Nephron progenitor cell (in vitro differentiated cells): ENCODE measurements around the gene CWC15.

Source experiments
- DNase-seq: peaks from one replicate; pipeline ENCODE4 v3.0.0; 2021
- H3K27ac Mint-ChIP-seq: 2 replicates; pipeline ENCODE4 v1.8.0; 2021; ENCODE audit warnings: mild to moderate bottlenecking, moderate library complexity, mixed read lengths
- H3K27me3 Mint-ChIP-seq: 2 replicates; pipeline ENCODE4 v1.8.0; 2021; ENCODE audit warnings: mild to moderate bottlenecking, low read depth, mixed read lengths; ENCODE audit not compliant: poor library complexity
- H3K36me3 Mint-ChIP-seq: 2 replicates; pipeline ENCODE4 v1.8.0; 2021; ENCODE audit warnings: low read depth, mixed read lengths
- H3K4me1 Mint-ChIP-seq: 2 replicates; pipeline ENCODE4 v1.8.0; 2021; ENCODE audit warnings: mixed read lengths
- H3K4me3 Mint-ChIP-seq: 2 replicates; pipeline ENCODE4 v1.8.0; 2021; ENCODE audit warnings: mild to moderate bottlenecking, moderate library complexity, mixed read lengths
- H3K9me3 Mint-ChIP-seq: 2 replicates; pipeline ENCODE4 v1.8.0; 2021; ENCODE audit warnings: mild to moderate bottlenecking, moderate library complexity, mixed read lengths
- TF ChIP-seq, protein P1 (sequence below): fragments of 200-600 bp; sonication (generic); IDR thresholded peaks from 2 replicates; pipeline ENCODE4 v1.5.0; 2021; ENCODE audit warnings: antibody characterized with exemption

The CWC15 gene

GRCh38 chr11:94926271-94926625 is 47.1 kb downstream of the CWC15 start:
- H3K9me3 Mint-ChIP-seq = no peaks in the 10 kb centered on the region
- DNase-seq = no peak
- H3K27me3 Mint-ChIP-seq = peaks cover 3% of the 10 kb centered on the region
- no peak overlapping the region for H3K4me3 Mint-ChIP-seq
- TF ChIP-seq, protein P1, sequence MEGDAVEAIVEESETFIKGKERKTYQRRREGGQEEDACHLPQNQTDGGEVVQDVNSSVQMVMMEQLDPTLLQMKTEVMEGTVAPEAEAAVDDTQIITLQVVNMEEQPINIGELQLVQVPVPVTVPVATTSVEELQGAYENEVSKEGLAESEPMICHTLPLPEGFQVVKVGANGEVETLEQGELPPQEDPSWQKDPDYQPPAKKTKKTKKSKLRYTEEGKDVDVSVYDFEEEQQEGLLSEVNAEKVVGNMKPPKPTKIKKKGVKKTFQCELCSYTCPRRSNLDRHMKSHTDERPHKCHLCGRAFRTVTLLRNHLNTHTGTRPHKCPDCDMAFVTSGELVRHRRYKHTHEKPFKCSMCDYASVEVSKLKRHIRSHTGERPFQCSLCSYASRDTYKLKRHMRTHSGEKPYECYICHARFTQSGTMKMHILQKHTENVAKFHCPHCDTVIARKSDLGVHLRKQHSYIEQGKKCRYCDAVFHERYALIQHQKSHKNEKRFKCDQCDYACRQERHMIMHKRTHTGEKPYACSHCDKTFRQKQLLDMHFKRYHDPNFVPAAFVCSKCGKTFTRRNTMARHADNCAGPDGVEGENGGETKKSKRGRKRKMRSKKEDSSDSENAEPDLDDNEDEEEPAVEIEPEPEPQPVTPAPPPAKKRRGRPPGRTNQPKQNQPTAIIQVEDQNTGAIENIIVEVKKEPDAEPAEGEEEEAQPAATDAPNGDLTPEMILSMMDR = no peak
- peaks cover 38% of the 10 kb centered on the region for H3K4me1 Mint-ChIP-seq
- peak overlapping the region; percentile 92 for H3K27ac Mint-ChIP-seq
- no peaks in the 10 kb centered on the region for H3K36me3 Mint-ChIP-seq

GRCh38 chr11:94925422-94926270 is 47.7 kb downstream of the CWC15 start:
- H3K36me3 Mint-ChIP-seq = no peaks in the 10 kb centered on the region
- peaks cover 3% of the 10 kb centered on the region for H3K27me3 Mint-ChIP-seq
- TF ChIP-seq, protein P1 = no peak
- H3K9me3 Mint-ChIP-seq = no peaks in the 10 kb centered on the region
- H3K4me1 Mint-ChIP-seq = peaks cover 38% of the 10 kb centered on the region
- H3K27ac Mint-ChIP-seq = peak overlapping the region; percentile 19
- H3K4me3 Mint-ChIP-seq = no peak overlapping the region
- no peak for DNase-seq

GRCh38 chr11:94924612-94925011 is 48.7 kb downstream of the CWC15 start:
- peaks cover 38% of the 10 kb centered on the region for H3K4me1 Mint-ChIP-seq

DNA sequence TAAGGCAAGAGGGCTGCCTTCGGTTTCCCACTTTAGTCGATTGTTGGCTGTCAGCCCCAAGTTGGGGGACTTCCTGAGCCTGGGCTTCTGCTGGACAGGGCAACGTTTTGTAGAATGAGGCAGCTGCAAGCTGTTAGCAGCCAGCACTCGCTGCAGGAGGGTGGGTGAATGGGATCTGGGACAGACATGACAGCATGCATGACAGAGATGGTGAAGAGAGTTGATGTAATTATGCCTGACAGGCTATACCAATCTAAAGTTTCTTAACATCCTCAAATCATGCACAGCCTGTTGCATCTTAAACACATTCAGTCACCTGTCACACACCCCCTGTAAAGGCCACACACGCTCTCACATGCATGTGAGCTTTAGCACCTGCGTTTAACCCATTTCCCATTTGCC is 49.2 kb downstream of the CWC15 start:
- Mint-ChIP-seq H3K27me3 (no peaks in the 10 kb centered on the region), H3K4me3 (no peak overlapping the region), H3K36me3 (no peaks in the 10 kb centered on the region), H3K9me3 (no peaks in the 10 kb centered on the region), H3K4me1 (peaks cover 38% of the 10 kb centered on the region), H3K27ac (no peak overlapping the region)
- DNase-seq = no peak
- TF ChIP-seq, protein P1 = no peak

More at GRCh38 chr11:94924612-94925011, 48.7 kb downstream of the CWC15 start:
- TF ChIP-seq, protein P1 = no peak
- H3K9me3 Mint-ChIP-seq = no peaks in the 10 kb centered on the region
- no peak overlapping the region for H3K27ac Mint-ChIP-seq
- H3K36me3 Mint-ChIP-seq = no peaks in the 10 kb centered on the region
- no peak for DNase-seq
- no peak overlapping the region for H3K4me3 Mint-ChIP-seq
- H3K27me3 Mint-ChIP-seq = no peaks in the 10 kb centered on the region

DNA sequence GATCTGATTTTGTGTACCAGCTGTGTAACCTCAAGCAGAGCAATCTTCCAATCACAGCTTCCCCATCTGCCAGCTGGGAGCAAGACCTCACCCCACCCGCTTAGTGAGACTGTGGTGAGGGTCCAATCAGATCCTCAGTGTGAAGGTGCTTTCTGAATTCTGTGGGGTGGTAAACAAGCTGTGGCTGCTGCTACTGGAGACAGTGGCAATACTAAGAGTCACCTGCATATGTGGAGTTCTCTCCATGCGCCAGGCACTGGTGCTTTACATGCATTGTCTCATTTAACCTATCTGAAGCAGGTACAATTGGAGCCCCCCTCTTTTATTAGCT is 50.4 kb downstream of the CWC15 start:
- Mint-ChIP-seq H3K27ac (no peak overlapping the region), H3K4me1 (peaks cover 34% of the 10 kb centered on the region), H3K27me3 (no peaks in the 10 kb centered on the region), H3K9me3 (no peaks in the 10 kb centered on the region), H3K36me3 (no peaks in the 10 kb centered on the region), H3K4me3 (no peak overlapping the region)
- DNase-seq = no peak
- TF ChIP-seq, protein P1 = no peak

GRCh38 chr11:94922321-94923003 is 50.9 kb downstream of the CWC15 start:
- Mint-ChIP-seq H3K9me3 (no peaks in the 10 kb centered on the region), H3K27me3 (no peaks in the 10 kb centered on the region), H3K27ac (no peak overlapping the region), H3K4me1 (peaks cover 33% of the 10 kb centered on the region), H3K4me3 (no peak overlapping the region), H3K36me3 (no peaks in the 10 kb centered on the region)
- DNase-seq = no peak
- TF ChIP-seq, protein P1 = no peak
